Activated CD4-positive, alpha-beta T cell treated with anti-CD3 and anti-CD28 coated beads for 36 hours (primary cell): ENCODE measurements around the gene HACD3. TPM values are rescaled to one million over a fixed set of nuclear protein-coding genes. Genes with fewer than 3 reads are reported as not detected.

Source experiments
- ATAC-seq: fragments of 200-7000 bp; cut with Tn5 transposase; one replicate; pipeline ENCODE4 v1.10.0; 2021; ENCODE audit warnings: mild to moderate bottlenecking, moderate library complexity
- CTCF ChIA-PET: fragments of 350-600 bp; sonication (Branson Sonifier 250); formaldehyde crosslinking; loops from one replicate; lab custom pipeline; 2021; ENCODE audit warnings: antibody characterized with exemption; lab: Charles Lee
- POLR2A ChIA-PET: fragments of 350-600 bp; sonication (Branson Sonifier 250); formaldehyde crosslinking; loops from one replicate; lab custom pipeline; 2021; ENCODE audit warnings: antibody characterized with exemption, inconsistent platforms; lab: Charles Lee
- DNase-seq: peaks from one replicate; pipeline ENCODE4 v3.0.0-alpha.2; 2020
- H3K27ac Mint-ChIP-seq: one replicate; pipeline ENCODE4 v1.8.0; 2021; ENCODE audit warnings: mixed read lengths
- H3K27me3 Mint-ChIP-seq: one replicate; pipeline ENCODE4 v1.8.0; 2021; ENCODE audit warnings: mixed read lengths
- H3K36me3 Mint-ChIP-seq: one replicate; pipeline ENCODE4 v1.8.0; 2021; ENCODE audit warnings: low read depth, mixed read lengths
- H3K4me1 Mint-ChIP-seq: one replicate; pipeline ENCODE4 v1.8.0; 2021; ENCODE audit warnings: mixed read lengths
- H3K4me3 Mint-ChIP-seq: one replicate; pipeline ENCODE4 v1.8.0; 2021; ENCODE audit warnings: mild to moderate bottlenecking, moderate library complexity, mixed read lengths
- H3K9me3 Mint-ChIP-seq: one replicate; pipeline ENCODE4 v1.8.0; 2021; ENCODE audit warnings: low read depth, mixed read lengths
- intact Hi-C, 2 experiments: fragments of 100-400 bp; cut with DNase I in 1 of 2; cut with micrococcal nuclease in 1 of 2; formaldehyde crosslinking; loops; one replicate each; pipeline versions ENCODE4 v1.14.2 to v1.15.1; 2022 to 2024; cut with DNase I, micrococcal nuclease
- total RNA-seq, 2 experiments: library from RNA; stranded (reverse); gene quantifications; one replicate each; pipeline ENCODE4 v1.2.3, GENCODE V29; 2021

The HACD3 gene
- total RNA-seq, 2 experiments from 2014 or later: 23.4 to 27.3 TPM

GRCh38 chr15:65620833-65621232 lies 90.6 kb downstream of the HACD3 start:
- ChIA-PET CTCF (interaction anchor here (1.1 to 1.4 kb wide), 2 partner anchors 15 to 17 kb away, joined by 3 to 4 read pairs; no protein-coding TSS in a partner anchor), POLR2A (no interaction called here)
- H3K36me3 Mint-ChIP-seq: peaks cover 6% of the 10 kb centered on the region

GRCh38 chr15:65621638-65622037 lies 91.4 kb downstream of the HACD3 start, which contains the start of gene SLC24A1:
Gene SLC24A1 (plus strand): TSS chr15:65621938. CDS start chr15:65624081, 2,143 bp downstream.
- intact Hi-C loops: no loop called here
- DNase-seq: no peak
- no peak for ATAC-seq
- H3K27me3 Mint-ChIP-seq: no peaks in the 10 kb centered on the region
- peaks cover 6% of the 10 kb centered on the region for H3K36me3 Mint-ChIP-seq
- H3K4me3 Mint-ChIP-seq: no peak within 1 kb of the TSS
- ChIA-PET POLR2A (no interaction called here), CTCF (interaction anchor here (1.0 to 1.4 kb wide), 4 partner anchors 9 to 16 kb away, joined by 3 to 4 read pairs (median 3); no protein-coding TSS in a partner anchor)
- H3K9me3 Mint-ChIP-seq: no peaks in the 10 kb centered on the region
- no peak within 1 kb of the TSS for H3K27ac Mint-ChIP-seq
- H3K4me1 Mint-ChIP-seq: no peaks in the 10 kb centered on the region

More at GRCh38 chr15:65620833-65621232, 90.6 kb downstream of the HACD3 start:
- Mint-ChIP-seq H3K27me3 (no peaks in the 10 kb centered on the region), H3K9me3 (no peaks in the 10 kb centered on the region), H3K4me1 (no peaks in the 10 kb centered on the region), H3K27ac (no peak overlapping the region), H3K4me3 (no peak overlapping the region)
- intact Hi-C loops: no loop called here
- DNase-seq (no peak), ATAC-seq (no peak)

GRCh38 chr15:65623103-65623502 lies 92.8 kb downstream of the HACD3 start:
- no peak for ATAC-seq
- no peaks in the 10 kb centered on the region for H3K4me1 Mint-ChIP-seq
- peaks cover 6% of the 10 kb centered on the region for H3K36me3 Mint-ChIP-seq
- intact Hi-C loops: no loop called here
- no peaks in the 10 kb centered on the region for H3K27me3 Mint-ChIP-seq
- ChIA-PET CTCF (no interaction called here), POLR2A (no interaction called here)
- no peaks in the 10 kb centered on the region for H3K9me3 Mint-ChIP-seq
- no peak overlapping the region for H3K27ac Mint-ChIP-seq
- no peak for DNase-seq
- no peak overlapping the region for H3K4me3 Mint-ChIP-seq

- H3K9me3 Mint-ChIP-seq: no peaks in the 10 kb centered on the region
- peaks cover 7% of the 10 kb centered on the region for H3K4me1 Mint-ChIP-seq
- intact Hi-C loops: no loop called here
- no peak overlapping the region for H3K4me3 Mint-ChIP-seq
- ChIA-PET POLR2A (no interaction called here), CTCF (interaction anchor here (0.9 kb wide), 1 partner anchor 11 kb away, joined by 3 read pairs; no protein-coding TSS in a partner anchor)
- H3K36me3 Mint-ChIP-seq: peaks cover 6% of the 10 kb centered on the region
- H3K27me3 Mint-ChIP-seq: no peaks in the 10 kb centered on the region
- no peak overlapping the region for H3K27ac Mint-ChIP-seq
- no peak for ATAC-seq
- no peak for DNase-seq
Observed at GRCh38 chr15:65626856-65627255, 96.6 kb downstream of the HACD3 start.

Other genes starting within 250 kb of the HACD3 start
- 10 to 100 TPM; 17.9 to 20.1 TPM for gene PARP16, start 243.6 kb upstream of the HACD3 start, total RNA-seq
- gene RNU5A-1, start 234.4 kb upstream of the HACD3 start, total RNA-seq: not detected
- gene RNU5B-1, start 225.8 kb upstream of the HACD3 start, total RNA-seq: not detected
- not detected for gene IGDCC3, start 152.5 kb upstream of the HACD3 start, total RNA-seq
- gene IGDCC4, start 107.5 kb upstream of the HACD3 start, total RNA-seq: under 1 TPM; 0.16 to 0.18 TPM
- gene DPP8, start 12.8 kb upstream of the HACD3 start, total RNA-seq: 10 to 100 TPM; 25.8 to 26.4 TPM
- 10 to 100 TPM; 49.2 to 59.8 TPM for gene INTS14, start 80.7 kb downstream of the HACD3 start, total RNA-seq
- gene SLC24A1, start 91.5 kb downstream of the HACD3 start, total RNA-seq: 1 to 10 TPM; 8.0 to 9.5 TPM